WI38 (cell line): ENCODE measurements around the gene HSD11B2.

Experiments
- H3K4me3 ChIP-seq: 2 replicates; pipeline ENCODE4 v1.5.1; 2011; ENCODE audit warnings: low read depth, mild to moderate bottlenecking, control low read depth, low read length
- TF ChIP-seq, protein P1 (sequence below): IDR thresholded peaks from 2 replicates; pipeline ENCODE4 v1.5.1; 2012; ENCODE audit warnings: low read depth, mild to moderate bottlenecking, control low read depth, low read length

Gene HSD11B2

DNA sequence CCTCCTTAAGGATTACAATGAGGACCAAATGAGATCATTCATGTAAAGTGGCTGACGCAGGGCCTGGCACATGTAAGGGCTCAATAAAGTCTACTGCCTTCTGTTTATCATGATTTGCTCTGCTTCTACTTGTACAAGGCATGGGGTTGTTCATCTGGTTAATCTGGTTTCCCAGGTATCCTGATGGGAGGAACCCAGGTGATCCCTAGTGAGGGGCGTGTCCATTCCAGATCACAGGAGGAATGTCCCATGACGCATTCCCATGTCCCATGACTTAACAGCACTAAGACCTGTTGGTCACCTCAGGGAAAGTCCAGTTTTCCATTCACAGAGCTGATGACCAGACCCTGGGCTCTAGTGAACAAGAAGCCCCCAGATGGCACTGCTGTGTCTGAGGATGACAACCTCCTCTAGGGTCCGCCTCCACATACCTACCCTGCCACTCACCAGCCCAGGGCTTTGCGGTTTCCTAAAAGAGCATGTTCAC, 26.1 kb upstream of the HSD11B2 start:
- TF ChIP-seq, protein P1, sequence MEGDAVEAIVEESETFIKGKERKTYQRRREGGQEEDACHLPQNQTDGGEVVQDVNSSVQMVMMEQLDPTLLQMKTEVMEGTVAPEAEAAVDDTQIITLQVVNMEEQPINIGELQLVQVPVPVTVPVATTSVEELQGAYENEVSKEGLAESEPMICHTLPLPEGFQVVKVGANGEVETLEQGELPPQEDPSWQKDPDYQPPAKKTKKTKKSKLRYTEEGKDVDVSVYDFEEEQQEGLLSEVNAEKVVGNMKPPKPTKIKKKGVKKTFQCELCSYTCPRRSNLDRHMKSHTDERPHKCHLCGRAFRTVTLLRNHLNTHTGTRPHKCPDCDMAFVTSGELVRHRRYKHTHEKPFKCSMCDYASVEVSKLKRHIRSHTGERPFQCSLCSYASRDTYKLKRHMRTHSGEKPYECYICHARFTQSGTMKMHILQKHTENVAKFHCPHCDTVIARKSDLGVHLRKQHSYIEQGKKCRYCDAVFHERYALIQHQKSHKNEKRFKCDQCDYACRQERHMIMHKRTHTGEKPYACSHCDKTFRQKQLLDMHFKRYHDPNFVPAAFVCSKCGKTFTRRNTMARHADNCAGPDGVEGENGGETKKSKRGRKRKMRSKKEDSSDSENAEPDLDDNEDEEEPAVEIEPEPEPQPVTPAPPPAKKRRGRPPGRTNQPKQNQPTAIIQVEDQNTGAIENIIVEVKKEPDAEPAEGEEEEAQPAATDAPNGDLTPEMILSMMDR, result no peak
- no peak overlapping the region for H3K4me3 ChIP-seq

DNA sequence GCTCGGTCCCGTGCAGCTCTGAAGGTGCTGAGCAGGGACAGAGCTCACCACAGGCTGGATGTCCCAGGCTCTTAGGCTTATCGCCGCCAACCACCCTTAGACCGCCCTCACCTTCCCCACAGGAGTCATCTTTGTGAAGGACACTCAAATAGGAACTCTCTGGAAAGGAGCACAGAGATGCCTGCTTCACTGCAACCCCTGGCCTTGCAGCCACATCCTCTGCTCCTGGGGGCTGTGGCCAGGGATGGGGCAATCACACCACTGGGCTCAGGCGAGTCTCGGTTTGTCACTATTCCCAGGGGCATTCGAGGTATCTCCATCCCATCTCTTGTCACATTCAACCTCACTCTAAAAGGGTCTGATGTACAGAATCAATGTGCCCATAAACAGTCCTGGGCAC, 25.6 kb upstream of the HSD11B2 start:
- H3K4me3 ChIP-seq, result no peak overlapping the region
- TF ChIP-seq, protein P1, result no peak

DNA sequence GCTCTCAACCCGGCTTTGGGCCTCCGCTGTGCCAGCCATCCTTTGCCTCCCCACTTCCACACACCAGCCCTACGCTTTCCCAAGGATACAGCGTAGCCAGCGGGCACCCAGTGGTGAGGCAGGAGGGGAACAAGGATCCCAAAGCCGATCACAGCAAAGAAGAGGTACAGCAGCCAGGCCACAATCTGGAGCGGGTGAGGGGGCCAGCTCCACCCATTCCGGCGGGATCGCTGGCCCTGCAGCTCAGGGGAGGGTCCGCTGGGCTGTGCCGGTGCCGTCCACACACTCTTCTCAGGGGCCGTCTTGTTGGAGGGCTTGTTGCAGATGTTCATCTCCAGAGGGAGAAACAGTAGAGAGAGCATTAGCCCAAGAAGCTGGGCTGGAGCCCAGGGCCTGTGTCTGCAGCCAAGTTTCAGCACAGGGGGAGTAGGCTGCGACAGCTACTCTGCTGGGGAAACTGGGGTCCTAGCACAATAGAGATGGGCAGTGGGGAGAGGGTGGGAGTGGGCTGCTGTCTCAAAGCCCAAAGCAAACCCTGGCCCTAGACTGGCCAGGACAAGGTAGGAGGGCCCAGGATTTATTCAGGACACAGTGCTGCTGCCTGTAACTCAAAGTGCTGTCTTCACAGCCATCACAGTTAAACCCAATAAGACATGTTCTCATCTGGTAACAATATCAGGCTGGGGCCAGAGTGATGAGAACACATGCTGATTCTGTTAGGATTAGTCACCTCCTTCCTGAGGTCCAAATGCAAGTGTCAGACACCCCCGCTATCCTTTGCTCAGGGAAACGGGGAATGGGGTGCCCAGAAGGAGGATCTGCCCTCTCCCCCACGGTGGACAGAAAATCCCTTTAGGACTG, 24.6 kb upstream of the HSD11B2 start:
- TF ChIP-seq, protein P1, result no peak
- H3K4me3 ChIP-seq, result no peak overlapping the region

DNA sequence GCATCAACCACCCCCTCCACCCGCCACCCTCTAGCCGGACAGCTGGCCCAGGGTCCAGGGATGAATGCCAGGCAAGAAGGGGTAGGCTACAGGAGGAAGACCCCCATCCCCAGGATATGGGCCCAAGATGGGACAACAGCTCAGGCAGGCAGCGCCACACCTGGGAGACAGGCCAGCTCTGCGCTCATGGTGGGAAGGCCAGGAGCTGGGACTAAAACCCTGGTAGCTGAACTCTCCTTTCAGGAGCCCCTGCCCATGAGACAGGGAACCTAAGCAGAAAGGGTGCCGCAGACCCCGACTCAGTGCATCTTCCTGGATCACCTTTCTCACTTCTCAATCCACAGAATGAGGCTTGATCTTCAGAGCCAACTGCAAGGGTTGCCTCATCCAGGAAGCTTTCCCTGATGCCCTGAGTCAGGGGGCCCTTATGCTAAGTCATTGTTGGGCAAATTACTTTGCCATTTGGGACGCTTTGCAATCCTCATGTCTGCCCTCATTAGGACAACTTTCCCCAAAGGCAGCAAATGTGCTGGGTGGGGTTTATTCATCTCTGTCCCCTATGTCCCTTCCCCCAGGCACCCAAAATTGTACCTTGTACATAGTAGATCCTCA, 23.6 kb upstream of the HSD11B2 start:
- no peak overlapping the region for H3K4me3 ChIP-seq
- TF ChIP-seq, protein P1, result no peak

DNA sequence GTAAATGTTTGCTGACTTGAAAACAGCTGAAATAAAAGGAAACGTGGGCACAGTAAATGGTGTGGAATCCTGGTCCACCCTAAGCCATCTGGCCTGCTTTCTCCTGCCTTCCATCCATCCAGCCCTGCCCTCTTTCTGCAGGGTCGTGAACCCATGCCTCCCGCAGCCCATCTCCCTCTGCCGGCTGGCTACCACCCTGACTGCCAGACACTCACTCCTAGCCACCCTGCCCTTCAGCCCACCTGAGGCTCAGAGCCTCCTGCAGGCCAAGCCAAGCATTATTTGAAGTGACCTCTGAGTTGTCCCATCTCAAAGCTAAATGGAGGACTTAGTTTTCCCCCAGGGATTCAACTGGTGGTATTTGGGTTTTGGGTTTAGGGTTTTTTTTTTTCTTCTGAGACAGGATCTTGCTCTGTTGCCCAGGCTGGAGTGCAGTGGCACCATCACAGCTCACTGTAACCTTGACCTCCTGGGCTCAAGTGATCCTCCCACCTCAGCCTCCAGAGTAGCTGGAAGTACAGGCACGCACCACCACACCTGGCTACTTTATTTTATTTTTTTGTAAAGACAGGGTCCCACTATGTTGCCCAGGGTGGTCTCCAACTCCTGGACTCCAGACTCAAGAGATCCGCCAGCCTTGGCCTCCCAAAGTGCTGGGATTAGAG, 23.0 kb upstream of the HSD11B2 start:
- H3K4me3 ChIP-seq, result no peak overlapping the region
- TF ChIP-seq, protein P1, result no peak

DNA sequence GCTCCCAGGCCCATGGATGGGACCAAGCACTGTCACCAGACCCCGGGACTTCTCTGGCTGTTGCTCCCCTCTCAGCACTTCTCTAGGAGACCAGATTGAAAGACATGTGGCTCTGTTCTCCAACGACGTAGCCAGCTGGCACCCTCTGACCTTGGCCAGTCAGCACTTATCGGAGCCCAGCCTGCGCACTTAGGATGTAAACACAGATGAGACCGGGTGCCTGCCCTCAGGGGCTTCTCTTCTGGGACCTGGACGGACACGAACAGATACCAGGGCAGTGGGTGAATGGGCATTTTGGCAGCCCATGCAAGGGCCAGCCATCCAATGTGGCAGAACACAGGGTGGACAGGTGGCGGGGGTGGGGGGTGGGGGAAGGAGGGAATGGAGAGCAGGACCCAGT, 21.3 kb upstream of the HSD11B2 start:
- H3K4me3 ChIP-seq, result no peak overlapping the region
- TF ChIP-seq, protein P1, result no peak

DNA sequence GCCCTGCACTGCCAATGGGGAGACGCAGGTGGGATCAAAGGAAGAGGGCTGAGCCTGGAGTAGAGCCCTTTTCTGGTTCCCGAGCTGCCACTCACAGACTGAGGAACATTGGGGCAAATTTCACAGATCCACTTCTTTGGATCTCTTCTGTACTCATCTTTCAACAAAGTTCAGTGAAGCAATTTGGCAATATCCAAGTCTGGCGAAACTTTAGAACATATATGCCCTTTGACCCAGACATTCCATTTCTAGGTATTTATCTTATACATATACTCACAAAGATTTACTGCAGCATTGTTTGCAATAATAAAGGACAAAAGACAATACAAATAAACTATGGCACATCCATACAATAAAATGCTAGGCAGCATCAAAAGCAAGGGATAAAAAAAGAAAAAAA, 19.6 kb upstream of the HSD11B2 start:
- H3K4me3 ChIP-seq, result no peak overlapping the region
- TF ChIP-seq, protein P1, result no peak
